Prostate gland (tissue), 2 donors: Measurements from ENCODE around the gene LHX1.

Experiments used
- POLR2A ChIP-seq: fragments of 450-650 bp; IDR thresholded peaks from one replicate; pipeline ENCODE4 v1.6.1; 2016; ENCODE audit warnings: antibody characterized with exemption, mild to moderate bottlenecking
- TF ChIP-seq, protein P1 (sequence below), 4 experiments: fragments of 200-600 bp in 2 of 4; fragments of 450-650 bp in 2 of 4; sonication (generic) in 2 of 4; IDR thresholded peaks; 1 replicate in 3 of 4; 2 replicates in 1 of 4; pipeline ENCODE4 v1.5.1; 2016 to 2019; ENCODE audit warnings: antibody characterized with exemption in 4 of 4, mild to moderate bottlenecking in 2 of 4, moderate library complexity in 2 of 4

DNA sequence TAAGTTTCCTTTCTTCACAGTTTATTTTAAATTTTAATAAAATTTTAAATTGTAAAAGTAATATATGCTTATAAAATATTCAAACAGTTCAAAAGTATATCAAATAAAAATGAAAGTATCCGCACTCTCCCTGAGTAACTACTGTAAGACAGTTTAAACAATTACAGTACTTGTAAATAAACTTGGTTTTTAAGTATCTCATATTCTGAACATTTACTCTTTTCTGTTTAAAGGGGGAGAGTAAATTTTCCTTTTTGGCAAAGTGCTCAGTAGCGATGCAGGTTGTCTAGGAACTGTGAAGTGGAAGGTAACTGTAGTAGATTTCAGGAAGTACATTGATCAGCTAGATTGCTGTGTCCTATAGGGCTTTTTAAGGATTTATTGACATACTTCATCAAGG lies 40.3 kb downstream of the LHX1 start:
- TF ChIP-seq POLR2A: no peak
- TF ChIP-seq, protein P1, sequence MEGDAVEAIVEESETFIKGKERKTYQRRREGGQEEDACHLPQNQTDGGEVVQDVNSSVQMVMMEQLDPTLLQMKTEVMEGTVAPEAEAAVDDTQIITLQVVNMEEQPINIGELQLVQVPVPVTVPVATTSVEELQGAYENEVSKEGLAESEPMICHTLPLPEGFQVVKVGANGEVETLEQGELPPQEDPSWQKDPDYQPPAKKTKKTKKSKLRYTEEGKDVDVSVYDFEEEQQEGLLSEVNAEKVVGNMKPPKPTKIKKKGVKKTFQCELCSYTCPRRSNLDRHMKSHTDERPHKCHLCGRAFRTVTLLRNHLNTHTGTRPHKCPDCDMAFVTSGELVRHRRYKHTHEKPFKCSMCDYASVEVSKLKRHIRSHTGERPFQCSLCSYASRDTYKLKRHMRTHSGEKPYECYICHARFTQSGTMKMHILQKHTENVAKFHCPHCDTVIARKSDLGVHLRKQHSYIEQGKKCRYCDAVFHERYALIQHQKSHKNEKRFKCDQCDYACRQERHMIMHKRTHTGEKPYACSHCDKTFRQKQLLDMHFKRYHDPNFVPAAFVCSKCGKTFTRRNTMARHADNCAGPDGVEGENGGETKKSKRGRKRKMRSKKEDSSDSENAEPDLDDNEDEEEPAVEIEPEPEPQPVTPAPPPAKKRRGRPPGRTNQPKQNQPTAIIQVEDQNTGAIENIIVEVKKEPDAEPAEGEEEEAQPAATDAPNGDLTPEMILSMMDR (IDR thresholded peaks at IDR 0.05): no peak
